SKM-1 (cell line): Measurements from ENCODE around the gene SELENON.

Source experiments
- DNase-seq: peaks from one replicate; lab custom pipeline; 2025; ENCODE audit not compliant: unreplicated experiment; lab: John Stamatoyannopoulos, UW

SELENON gene

DNA sequence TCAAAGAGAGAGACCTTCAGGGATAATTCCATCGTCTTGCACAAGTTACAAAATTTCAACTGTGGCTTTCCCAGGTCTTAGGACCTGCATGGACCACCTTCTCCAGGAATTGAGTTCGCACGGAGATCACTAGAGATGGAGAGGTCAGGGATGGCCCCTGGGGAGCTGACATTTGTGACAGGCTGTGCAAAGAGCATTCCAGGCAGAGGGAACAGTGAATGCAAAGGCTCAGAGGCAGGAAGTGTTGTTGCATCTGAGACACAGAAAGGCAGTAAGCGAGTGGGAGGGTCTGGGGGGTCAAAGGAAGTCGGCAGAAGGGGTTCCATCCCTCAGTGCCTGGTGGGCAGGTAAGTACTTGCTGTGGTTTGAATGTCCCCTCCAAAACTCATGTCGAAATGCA is 9.5 kb upstream of the SELENON start:
- DNase-seq: no peak

DNA sequence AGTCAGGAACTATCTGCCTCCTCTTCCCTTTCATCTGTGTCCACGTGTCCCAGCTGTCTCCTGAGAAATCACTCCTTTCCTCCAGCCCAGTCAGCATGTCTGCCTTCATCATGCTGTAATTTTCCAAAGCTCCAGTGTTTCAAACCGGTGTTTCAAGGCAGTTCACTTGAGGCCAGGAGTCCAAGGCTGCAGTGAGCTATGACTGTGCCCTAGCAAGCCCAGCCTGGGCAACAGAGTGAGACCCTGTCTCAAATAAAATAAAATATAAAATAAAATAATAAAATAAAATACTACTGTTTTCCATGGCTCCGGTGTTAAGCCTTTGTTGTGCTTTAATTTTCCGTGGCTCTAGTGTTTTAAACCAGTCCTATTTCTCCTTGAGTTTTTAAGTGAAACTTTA is 7.9 kb upstream of the SELENON start:
- DNase-seq: no peak

DNA sequence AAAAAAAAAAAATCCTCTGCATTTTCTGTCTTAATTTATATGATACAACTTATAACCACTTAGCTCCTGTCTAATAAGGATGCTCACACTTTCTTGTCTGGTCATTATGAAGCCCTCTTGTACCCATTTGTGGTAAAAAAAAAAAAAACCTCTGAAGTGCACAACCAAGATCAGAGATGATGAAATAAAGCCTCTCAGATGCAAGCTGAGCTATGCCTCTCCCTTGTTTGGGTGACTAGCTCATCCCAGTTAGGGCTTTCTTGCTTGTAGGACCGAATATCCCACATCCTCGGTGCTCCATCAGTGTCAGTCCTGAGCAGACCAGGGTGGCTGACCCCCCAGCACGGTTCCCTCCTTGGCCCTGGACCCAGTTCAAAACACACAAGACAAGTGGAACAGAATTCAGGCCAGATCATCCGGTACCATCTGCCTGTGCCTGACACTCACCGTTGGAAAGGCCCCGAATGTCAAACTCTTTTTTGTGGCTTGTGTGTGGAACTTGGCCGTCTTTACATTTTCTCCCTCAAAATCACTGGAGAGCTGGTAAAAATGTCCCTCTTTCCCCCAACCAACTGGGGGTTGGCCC is 6.3 kb upstream of the SELENON start:
- DNase-seq: no peak

DNA sequence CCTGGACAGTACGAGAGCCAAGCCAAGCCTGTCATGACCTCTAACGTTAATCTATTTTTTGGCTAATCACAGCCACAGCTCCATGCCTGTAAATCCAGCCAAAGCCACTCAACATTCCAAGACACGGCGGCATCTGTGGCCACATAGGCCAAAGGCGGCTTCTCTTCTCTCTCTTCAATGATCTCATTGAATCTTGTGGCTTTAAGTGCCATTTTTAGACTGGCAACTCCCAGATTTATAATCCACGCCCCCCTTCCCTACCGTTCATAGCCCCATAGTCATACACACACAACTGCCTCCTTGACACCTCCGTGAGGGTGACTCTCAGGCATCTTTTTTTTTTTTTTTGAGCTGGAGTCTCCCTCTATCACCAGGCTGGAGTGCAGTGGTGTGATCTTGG is 5.7 kb upstream of the SELENON start:
- no peak for DNase-seq

DNA sequence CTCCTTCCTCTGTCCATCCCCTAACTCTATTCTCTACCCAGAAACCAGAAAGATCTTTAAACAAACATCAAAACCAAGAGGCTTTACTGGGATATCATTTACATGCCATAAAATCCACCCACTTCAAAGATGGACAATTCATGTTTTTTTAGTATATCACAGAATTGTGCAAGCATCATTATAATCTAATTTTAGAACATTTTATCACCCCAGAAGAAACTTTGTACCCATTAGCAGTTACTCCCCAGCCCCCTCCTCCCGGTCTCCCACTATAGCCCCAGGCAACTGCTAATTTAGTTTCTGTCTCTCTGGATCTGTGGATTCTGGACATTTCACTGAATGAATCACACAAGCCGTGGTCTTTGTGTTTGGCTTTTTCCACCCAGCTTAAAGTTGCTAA is 4.8 kb upstream of the SELENON start:
- no peak for DNase-seq

DNA sequence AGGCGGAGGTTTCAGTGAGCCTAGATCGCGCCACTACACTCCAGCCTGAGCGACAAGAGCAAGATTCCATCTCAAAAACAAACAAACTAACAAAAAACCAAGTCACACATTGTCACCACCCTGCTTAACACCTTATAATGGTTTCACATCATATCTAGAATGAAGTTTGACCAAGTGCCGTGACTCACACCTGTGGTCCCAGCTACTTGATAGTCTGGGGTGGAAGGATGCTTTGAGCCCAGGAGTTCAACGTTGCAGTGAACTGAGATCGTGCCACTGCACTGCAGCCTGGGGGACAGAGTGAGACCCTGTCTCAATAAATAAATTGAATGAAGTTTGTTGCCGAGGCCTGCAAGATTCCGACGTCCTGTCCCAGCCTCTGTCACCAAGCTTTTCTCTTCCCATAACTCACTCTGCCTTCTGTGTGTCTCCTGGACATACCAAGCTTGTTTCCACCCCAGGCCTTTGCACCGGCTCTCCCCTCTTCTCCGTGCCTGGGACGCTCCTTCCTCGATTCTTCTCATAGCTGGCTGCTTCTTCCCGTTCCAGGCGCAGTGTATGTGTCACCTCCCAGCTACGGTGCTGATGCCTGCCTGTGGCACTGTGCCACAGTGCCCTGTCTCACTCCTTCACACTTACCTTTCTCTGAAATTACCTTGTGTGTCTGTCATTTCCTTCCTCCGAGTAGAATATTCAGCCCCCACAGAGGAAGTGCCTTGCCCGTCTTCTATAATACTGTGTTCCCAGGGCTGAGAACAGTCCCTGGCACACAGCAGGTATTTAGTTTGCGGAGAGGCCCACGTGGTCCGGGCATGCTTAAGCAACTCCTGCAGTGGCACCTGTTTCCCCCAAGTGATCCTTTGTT is 3.8 kb upstream of the SELENON start:
- no peak for DNase-seq

DNA sequence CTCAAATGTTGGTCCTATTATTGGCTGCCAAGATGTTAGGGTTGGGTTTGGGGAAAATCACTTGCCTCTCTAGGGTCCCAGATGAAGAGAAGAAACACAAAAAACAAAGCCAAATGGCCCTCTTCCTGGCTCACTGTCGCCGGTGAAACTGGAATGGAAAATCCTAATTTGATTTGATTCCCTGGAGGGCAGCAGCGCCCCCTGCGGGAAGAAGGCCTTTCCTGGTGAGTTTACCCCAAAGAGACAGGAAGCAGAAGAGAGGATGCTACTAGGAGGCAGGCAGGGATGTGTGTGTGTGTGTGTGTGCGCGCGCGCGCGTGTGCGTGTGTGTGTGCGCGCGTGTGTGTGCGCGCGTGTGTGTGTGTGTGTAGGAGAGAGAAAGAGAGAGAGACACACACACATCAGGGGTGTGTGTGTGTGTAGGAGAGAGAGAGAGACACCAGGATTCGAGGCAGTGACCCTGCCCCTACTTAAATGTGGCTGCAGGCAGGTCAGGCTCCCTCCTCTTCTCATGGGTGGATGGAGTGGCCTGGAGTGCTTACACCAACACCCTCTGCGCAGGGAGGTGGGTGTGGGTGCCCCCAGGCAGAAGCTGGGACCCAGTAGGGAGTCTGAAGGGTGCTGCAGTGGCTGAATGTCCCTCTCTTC is 3.1 kb upstream of the SELENON start:
- peak; percentile 76 for DNase-seq

DNA sequence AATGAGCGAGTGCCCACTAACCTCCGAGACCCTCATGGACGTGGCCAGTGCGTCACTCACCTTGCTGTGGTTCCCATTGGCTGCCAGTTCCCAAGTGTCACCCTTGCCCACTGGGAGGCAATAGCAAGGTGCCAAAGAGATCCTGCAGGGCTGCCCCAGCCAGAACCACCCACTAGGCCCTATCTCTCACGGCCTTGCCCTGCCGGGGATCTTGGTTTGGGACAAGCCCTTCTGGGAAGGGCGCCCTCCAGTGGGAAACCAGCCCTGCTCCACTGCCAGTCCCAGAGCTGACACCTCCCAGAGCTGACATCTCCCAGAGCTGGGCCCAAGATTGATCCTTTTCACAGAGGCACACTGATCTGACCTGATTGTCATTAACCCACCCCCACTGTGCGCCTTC is 2.1 kb upstream of the SELENON start:
- no peak for DNase-seq

DNA sequence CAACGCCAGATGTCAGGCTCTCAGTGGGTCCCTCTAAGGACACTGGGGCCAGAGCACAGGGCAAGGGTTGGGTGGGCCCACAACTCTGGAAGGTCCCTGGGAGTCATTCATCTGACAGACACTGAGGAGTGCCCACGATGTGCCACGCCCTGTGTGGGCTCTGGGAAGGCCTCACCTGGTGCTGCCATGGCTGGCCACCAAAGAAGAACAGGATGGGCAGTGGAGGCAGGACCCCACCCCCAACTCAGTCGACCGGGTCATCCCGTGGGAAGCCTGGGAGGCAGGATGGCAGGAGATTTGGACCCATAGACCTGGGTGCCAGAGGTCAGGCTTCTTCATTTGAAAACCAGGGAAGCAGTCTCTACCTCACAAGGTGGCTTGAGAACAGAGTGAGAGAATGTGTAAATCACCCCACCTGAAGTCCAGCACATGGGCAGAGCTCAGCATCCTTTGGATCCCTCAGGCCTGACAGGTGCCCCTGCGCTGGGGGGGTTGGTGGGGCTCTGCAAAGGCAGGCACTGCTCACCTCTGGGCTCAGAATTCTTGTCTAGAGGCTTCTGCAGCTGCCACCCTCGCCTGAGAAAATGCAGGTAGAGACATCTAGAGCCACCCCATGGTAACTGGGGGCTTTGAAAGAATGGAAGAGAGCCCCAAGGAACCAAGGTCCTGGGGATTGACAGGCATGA is 1.2 kb upstream of the SELENON start:
- no peak for DNase-seq

DNA sequence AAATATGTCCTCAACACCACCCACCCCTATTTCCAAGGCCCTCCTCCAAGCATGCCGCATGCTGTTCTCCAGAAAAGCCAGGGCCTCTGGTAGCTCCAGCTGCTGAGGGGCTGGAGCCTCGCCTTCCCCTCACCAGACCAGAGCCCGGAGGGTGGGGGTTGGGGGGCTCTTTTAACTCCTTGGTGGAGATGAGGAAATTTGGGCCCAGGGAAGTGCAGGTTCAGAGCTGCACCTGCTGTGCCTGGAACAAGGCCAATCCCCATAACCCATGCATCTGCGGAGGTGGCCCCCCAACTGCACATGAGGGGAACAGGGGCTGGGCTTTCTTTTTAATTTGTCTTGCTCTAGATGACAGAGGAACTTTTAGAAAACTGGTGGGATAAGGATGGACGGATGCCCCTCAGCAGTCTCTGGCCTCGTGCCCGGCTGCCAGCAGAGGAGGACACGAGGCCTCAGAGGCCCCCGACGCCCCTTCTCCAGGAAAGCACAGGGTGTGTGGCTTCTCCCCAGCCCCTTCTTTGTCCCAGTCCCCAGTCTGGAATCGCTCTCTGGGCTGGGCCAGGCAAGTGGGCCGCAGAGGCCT is 550 bp upstream of the SELENON start:
- DNase-seq: no peak

DNA sequence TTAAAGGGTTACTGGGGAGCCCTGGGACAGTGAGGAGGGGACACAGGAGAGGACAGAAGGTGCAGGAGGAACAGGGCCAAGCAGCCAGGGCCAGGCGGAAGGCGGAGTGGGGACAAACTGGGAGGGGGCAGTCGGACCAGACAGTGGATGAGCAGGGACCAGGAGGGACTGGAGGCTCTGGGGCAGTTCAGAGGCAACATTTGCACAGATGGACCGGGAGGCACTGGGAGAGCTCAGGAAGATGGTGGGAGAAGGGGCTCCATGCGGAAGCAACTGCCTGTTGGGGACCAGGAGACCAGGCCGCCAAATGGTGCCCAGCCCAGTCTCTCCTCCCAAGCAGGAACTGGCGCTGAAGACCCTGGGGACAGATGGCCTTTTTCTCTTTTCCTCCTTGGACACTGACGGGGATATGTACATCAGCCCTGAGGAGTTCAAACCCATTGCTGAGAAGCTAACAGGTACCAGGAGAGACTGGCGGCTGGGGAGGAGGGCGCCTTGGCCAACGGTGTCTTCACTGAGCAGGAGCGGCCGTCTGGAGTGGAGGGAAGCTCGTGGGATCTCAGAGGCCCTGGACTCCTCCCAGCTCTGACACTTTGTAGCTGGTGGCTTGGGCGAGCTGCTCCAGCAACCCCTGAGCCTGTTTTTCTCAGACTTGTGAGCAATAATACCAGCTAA is 847 bp downstream of the SELENON start:
- DNase-seq: no peak

DNA sequence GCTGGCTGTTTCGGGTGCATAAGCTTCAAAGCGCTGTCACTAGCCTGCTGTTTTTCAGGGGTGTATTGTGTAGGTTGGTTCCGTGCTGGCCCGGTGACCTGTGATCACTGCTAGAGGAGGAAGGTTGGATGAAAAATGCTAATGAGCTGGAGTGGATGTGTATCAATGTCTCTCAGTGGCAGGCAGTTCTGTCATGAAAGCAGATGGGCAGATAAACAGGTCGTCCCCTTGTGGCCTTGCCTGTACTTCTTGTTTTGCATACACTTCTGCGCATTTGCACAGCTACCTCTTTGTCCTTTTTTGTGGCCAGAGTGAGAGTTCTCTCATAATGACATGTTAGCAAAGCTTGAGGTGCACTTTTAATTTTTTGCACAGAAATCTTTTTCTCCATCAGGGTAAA is 2.9 kb downstream of the SELENON start:
- DNase-seq: no peak

DNA sequence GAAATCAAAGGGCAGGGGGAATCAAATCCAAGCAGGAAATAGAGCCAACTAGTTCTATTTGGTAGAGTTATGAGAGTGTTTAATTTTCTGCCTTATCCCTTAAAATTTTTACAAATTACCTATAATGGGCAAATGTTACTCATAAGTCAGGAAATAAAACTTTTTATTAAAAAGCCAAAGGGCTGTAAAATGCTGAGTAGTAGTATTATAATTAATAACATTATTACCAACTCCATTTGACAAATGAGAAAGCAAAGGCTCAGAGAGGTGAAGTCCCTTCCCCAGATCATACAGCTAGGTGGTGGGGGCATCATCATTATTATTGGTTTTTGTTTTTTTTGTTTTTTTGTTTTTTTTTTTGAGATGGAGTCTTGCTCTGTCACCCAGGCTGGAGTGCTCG is 3.4 kb downstream of the SELENON start:
- no peak for DNase-seq

DNA sequence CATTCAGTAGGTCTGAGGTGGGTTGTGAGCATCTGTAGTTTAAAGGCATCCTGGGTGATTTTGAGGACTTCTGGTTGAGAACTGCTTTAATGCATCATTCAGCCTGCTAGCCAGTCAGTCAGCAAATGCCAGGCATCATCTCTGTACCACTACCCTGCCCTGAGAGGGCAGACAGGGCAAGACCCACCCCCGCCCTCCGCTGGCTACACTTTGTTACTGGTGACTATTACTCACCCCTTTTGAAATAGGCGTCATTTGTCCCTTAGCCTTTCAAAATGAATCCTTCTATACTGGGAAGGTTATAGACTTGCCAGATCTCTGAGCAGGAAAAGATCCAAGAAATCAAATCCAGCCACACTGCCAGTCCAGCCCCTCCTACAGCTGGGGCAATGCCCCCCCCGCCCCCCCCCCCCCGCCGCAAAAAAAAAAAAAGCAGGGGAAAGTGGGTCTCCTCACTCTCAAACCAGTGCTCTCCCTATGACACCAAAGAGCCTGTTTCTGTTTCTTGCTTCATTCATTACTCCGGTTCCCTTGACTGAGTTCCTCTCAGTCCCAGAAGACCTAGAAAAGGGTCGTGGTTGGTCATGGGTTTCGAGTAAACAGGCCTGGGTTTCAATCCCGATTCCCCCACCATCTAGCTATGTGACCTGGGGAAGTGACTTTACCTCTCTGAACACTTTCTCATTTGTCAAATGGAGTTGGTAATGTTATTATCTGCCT is 4.4 kb downstream of the SELENON start:
- DNase-seq: no peak

DNA sequence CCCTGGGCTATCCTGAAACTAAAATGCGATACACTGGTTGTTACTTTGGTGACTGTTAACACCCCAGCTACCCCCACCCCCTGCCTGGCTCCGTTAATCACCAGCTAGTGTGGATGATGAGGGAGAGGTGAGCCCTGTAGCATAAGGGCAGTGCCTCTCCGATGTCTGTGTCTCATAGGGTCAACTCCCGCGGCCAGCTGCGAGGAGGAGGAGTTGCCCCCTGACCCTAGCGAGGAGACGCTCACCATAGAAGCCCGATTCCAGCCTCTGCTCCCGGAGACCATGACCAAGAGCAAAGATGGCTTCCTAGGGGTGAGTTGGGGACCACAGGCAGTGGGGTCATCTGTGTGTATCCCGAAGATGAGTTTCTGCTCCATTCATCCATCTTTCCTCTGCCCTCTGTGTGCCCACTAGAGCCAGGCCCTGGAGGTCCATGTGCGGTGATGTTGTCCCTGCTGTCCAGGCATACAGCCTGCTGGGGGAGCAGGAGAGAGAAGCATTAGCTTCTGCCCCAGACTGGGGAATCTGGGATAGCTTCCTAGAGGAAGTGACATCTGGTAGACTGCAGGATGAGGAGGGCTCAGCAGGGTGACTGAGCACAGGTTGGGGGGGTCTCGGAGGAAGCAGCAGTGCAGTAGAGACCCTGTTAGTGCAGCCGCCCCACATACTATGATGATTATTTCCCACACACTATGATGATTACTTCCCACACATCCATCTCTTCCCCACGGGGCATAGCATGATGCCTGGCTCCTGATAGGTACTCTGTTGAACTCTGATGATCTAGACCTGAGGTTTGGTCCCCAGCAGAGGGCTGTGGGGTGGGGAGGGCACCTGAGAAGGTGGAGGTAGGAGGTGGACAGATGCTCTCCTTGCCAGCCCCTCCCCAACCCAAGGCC is 5.2 kb downstream of the SELENON start:
- no peak for DNase-seq

DNA sequence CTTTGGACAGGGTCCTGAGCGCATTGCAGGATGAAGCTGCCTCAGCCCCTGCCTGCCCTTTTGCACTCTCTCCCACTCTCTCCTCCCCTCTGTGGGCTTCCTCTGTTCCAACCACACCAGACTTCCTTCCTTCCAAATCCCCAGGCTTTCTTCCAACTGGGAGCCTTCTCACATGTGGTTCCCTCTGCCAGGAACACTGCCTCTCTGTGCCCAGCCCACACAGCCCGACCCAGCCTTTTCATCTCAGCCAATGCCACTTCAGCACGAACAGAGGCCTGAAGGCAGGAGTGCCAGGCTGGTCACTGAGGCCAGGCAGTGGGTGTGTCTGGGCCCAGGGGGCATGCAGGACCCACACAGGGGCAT is 5.9 kb downstream of the SELENON start:
- DNase-seq: no peak

DNA sequence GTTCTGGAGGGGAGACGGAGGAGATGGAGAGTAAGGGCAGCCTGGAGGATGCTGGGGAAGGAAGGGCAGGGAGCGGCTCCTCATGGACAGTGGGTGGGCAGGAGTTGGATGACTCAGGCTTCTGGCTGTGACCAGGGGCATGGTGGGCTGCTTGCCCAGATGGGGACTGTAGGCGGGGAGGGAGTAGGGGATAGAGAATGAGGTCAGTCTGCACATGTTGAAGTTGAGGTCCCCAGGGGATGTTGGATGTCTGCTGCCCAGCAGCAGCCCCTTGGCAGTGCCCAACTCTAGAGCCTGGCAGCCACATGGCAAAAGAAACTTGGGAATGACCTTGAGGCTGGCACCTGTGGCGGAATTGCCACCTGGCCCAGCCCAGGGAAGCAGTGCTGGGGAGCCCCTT is 6.4 kb downstream of the SELENON start:
- no peak for DNase-seq

DNA sequence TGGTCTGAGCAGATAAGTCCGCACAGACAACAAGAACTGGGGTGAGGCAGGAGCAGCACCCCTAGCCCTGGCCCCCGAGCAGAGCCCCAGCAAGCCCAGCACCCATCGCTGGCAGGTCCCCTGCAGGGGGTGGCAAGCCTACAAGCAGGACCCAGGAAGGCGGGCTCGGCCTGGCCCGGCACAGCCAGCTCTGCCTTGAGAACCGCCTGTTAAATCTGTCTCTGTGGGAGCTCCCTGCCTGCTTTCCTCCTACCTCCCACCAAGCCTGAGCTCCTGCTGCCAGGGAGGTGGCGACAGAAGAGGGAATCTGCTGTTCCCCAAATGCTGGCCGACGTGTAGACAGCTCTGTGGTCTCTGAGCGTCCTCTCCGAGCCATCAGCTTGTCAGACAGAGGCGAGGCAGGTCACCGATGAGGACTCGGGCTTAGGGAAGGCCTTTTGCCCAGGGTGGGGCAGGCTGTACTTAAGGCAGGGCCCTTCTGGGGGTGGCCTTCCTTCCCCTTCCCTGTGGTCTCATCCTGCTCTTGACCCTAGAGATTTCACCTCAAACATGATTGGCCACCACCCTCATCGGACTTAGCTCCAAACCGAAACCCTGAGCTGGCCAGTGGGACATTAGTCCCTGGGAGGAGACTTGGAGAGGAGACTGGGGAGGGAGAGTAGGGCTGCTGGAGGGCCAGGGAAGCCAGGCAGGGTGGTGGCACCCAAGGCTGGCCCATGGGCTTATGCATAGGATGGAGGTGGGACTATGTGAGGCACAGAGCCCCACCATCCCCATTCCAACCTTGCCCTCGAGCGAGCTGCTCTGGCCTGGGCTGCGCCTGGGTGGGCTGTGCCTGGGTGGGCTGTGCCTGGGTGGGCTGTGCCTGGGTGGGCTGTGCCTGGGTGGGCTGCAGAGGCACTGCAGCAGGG is 7.7 kb downstream of the SELENON start:
- no peak for DNase-seq
